Measurements from ENCODE around the gene TIAL1.

The TIAL1 gene

DNA sequence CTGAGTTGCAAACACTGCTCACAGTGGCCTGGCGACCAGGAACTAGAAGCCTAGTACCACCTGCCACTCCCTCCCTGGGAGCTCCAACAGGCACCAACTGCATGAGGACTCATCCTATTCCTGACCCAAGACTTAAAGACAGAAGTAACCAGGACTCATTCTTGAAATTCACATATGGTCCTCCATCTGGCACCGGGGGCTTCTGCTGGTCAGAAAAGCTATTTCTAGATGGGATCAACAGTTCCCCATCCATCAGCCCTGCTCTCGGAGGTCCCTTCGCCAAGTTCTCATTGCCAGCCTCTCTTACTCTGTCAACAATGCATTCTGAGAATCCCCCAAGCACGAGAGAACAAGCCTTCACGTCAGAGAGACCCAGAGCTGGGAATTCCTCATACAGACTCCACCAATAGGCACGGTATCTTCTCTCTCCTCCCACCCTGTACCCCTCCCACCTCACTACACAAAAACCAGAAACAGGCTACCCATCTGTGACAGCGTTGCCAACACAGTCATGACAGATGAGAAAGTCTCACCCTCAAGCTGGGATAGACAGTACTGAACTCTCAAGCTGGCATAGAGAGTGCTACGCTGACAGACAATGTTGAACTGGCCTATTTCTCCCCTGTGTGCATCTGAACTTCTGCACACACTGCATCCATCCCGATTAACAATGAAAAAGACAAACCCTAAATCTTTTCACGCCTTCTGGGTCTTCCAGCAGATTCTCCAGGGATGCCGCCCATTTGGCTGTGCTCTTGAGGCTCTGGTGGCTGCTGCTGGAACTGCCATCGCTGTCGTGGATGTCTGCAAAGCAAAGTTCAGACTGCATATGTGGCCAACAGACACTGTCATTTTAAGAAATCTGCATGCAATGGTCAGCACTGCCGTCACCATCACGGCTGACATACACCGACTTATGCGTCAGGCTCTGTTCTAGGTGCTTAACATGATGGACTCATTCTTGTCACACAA lies 69.9 kb downstream of the TIAL1 start:
- DNase-seq: no peak

DNA sequence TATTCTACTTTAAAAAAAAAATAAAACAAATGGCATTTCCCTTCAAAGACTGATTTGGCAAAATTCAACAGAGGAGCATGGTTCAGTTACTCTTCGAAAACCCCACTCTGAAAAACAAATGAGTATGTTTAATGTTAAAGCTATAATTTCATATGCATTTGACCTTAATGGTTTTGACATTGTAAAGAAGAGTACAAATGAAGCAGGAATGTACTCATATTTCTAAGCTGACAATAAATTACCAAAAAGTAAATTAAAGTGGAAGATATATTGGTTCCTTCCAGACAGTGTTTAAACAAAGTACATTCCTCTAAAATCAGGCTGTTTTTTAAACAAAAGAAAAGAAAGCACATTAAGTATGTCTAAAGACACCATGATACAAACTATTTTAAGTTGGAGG lies 70.6 kb downstream of the TIAL1 start:
- no peak for DNase-seq

DNA sequence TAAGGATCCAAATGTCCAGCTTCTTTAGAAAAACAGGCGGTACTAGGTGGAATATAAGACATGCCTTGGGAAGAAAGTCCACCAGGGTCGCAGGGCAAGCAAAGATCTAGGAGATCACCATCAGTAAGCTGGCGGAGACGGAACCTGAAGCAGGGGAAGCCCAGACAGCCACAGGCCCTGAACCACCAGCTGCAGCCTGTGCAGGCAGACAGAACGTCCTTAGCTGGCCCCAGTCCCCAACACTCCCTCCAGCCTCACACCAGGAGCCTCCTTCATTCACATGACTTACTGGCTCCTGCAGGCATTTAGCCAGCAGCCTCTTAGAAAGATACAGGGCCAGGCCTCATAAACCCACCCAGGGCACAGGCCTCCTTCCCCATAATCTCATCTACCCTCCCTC lies 71.6 kb downstream of the TIAL1 start:
- DNase-seq: no peak

DNA sequence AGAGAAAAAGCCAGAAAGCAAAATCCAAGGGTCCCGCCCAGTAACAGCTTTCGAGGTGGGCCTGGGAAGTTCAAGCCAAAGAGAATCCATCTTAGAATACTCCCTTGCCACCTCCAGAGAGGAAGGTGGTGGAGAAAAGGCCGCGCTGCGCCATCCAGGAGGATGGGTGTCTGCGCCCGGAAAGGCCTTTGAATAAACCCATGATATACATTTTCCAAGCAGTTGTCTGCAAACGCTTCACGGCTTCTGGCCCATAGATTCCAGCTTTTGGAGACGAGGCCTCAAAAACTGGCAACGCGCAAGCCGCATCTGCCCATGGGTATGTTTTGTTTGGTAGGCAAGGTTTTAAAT lies 72.1 kb downstream of the TIAL1 start:
- no peak for DNase-seq

DNA sequence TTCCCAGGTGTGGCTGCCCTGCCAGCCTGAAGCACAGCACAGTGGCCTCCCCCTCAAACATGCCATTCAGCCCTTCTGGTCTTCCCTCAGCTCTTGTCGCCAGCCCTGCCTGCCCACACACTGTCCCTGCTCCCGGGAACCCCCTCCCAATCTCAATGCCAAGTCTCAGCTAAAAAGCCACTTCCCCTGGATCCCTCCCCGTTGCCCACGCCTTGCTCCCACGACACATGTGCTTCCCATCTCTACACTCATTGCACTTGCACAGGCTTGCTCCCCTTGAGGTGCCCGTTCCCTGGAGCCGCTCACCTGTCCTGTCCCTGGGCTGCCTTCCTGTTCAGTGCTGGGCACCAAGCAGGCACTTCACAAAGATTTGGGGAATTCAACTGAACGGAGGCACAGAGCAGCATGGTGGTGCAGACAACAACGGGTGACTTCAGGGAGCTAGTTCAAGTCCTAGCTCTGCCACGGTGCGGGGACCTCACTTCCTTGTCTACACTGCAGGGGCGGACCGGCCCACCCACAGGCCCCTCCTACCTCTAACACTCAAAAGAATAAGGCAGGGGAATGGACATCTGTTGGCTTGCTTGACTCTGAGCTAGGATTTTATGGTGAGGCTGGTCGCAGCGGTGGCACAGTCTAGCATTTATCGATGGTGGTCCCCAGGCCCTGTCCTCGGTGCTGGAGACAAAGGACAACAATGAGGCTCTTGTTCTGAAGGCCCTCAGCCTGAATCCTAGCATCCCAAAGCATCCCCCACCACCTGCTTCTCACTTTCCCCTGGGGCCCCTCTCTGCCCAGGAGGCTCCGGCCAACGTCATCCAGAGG lies 72.7 kb downstream of the TIAL1 start:
- DNase-seq: no peak
